ENCODE results near the gene FBXO45. TPM values are rescaled to one million over a fixed set of nuclear protein-coding genes. Genes with fewer than 3 reads are reported as not detected.
"Not testable (repeated sequence)": the region's sequence is repeated elsewhere in the genome, so short reads cannot be mapped to it uniquely, and the experiment has no call there.

Gene FBXO45
- total RNA-seq, 1 donor from 2014 or later: 8.2 TPM

DNA sequence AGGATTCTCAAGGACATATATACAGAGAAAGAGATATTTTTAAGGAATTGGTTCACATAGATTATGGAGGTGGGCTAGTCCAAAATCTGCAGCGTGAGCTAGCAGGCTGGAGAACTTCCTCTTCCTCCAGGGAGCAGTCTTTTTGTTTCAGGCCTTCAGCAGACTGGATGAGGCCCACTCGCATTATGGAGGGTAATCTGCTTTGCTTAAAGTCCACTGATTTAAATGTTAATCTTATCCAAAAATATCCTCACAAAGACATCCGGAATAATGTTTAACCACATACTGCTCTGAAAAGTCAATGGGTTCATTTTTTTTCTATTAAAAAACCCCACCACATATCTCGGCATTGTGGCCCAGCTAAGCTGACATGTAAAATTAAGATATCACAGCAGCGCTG is 48.8 kb downstream of the FBXO45 start:
- H3K27ac Mint-ChIP-seq (ENCODE audit: unreplicated experiment): no peak overlapping the region
- no peaks in the 10 kb centered on the region for H3K9me3 Mint-ChIP-seq (ENCODE audit: unreplicated experiment)
- no peaks in the 10 kb centered on the region for H3K27me3 Mint-ChIP-seq (ENCODE audit: unreplicated experiment)

DNA sequence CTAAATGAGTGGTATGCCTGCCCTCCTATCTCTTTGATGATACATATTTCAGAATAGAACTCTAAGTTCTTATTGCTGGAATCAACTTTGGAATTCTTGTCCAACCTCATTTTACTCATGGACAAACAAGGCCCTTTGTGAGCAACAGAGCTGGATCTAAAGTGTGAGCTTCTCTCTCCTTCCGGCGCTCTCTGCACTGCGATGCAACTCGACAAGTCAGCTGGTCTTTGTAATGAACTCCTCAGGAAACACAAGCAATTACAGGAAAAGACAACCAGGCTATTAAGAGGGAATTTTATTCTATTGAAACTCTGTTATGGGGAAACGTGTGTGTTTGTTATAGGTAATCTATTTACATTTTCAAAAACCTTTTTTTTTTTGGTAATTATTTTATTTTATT is 50.8 kb downstream of the FBXO45 start:
- H3K36me3 Mint-ChIP-seq (ENCODE audit: unreplicated experiment): no peaks in the 10 kb centered on the region
- no peaks in the 10 kb centered on the region for H3K9me3 Mint-ChIP-seq (ENCODE audit: unreplicated experiment)
- DNase-seq (ENCODE audit: extremely low spot score, unreplicated experiment): no peak
- H3K27ac Mint-ChIP-seq (ENCODE audit: unreplicated experiment): no peak overlapping the region
- no peak overlapping the region for H3K4me3 Mint-ChIP-seq (ENCODE audit: unreplicated experiment)
- H3K4me1 Mint-ChIP-seq (ENCODE audit: unreplicated experiment): peaks cover 8% of the 10 kb centered on the region
- H3K27me3 Mint-ChIP-seq (ENCODE audit: unreplicated experiment): peaks cover 1% of the 10 kb centered on the region
- TF ChIP-seq, protein P1, sequence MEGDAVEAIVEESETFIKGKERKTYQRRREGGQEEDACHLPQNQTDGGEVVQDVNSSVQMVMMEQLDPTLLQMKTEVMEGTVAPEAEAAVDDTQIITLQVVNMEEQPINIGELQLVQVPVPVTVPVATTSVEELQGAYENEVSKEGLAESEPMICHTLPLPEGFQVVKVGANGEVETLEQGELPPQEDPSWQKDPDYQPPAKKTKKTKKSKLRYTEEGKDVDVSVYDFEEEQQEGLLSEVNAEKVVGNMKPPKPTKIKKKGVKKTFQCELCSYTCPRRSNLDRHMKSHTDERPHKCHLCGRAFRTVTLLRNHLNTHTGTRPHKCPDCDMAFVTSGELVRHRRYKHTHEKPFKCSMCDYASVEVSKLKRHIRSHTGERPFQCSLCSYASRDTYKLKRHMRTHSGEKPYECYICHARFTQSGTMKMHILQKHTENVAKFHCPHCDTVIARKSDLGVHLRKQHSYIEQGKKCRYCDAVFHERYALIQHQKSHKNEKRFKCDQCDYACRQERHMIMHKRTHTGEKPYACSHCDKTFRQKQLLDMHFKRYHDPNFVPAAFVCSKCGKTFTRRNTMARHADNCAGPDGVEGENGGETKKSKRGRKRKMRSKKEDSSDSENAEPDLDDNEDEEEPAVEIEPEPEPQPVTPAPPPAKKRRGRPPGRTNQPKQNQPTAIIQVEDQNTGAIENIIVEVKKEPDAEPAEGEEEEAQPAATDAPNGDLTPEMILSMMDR (IDR thresholded peaks at IDR 0.05): no peak

More for the DNA sequence above, 48.8 kb downstream of the FBXO45 start:
- Mint-ChIP-seq H3K4me1 (ENCODE audit: unreplicated experiment) (peaks cover 8% of the 10 kb centered on the region), H3K36me3 (ENCODE audit: unreplicated experiment) (no peaks in the 10 kb centered on the region), H3K4me3 (ENCODE audit: unreplicated experiment) (no peak overlapping the region)
- TF ChIP-seq, protein P1 (IDR thresholded peaks at IDR 0.05): no peak
- DNase-seq (ENCODE audit: extremely low spot score, unreplicated experiment): no peak

DNA sequence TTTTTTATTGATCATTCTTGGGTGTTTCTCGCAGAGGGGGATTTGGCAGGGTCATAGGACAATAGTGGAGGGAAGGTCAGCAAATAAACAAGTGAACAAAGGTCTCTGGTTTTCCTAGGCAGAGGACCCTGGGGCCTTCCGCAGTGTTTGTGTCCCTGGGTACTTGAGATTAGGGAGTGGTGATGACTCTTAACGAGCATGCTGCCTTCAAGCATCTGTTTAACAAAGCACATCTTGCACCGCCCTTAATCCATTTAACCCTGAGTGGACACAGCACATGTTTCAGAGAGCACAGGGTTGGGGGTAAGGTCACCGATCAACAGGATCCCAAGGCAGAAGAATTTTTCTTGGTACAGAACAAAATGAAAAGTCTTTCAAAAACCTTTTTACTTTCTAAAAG is 51.2 kb downstream of the FBXO45 start:
- H3K4me1 Mint-ChIP-seq (ENCODE audit: unreplicated experiment); H3K4me3 Mint-ChIP-seq (ENCODE audit: unreplicated experiment); H3K9me3 Mint-ChIP-seq (ENCODE audit: unreplicated experiment); DNase-seq (ENCODE audit: extremely low spot score, unreplicated experiment); H3K27ac Mint-ChIP-seq (ENCODE audit: unreplicated experiment); H3K36me3 Mint-ChIP-seq (ENCODE audit: unreplicated experiment); H3K27me3 Mint-ChIP-seq (ENCODE audit: unreplicated experiment): not testable (repeated sequence)

DNA sequence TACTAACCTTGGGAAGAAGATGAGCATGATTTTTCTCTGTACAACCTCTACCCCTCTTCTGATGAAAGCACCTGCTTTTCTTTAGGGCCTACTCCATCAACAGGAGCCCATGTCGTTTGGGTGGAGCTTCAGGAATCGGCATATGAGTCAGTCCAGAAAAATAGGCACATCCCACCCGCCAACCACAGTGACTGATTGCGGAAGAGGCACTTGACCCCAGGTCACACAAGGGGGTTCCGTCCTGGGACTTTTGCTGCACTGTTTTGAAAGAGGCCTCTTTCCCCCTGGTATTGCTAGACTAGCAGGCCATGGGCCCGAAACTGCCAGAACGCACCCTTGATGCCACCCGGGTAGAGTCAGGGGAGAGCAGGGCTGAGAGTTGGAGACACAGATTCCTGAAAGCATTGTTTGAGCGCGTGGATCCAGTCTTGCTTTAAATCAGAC is 51.7 kb downstream of the FBXO45 start:
- no peak for DNase-seq (ENCODE audit: extremely low spot score, unreplicated experiment)
- no peaks in the 10 kb centered on the region for H3K9me3 Mint-ChIP-seq (ENCODE audit: unreplicated experiment)
- no peak overlapping the region for H3K4me3 Mint-ChIP-seq (ENCODE audit: unreplicated experiment)
- H3K27me3 Mint-ChIP-seq (ENCODE audit: unreplicated experiment): peaks cover 11% of the 10 kb centered on the region
- H3K27ac Mint-ChIP-seq (ENCODE audit: unreplicated experiment): peak overlapping the region; percentile 15
- peaks cover 8% of the 10 kb centered on the region for H3K4me1 Mint-ChIP-seq (ENCODE audit: unreplicated experiment)
- TF ChIP-seq, protein P1 (IDR thresholded peaks at IDR 0.05): no peak
- H3K36me3 Mint-ChIP-seq (ENCODE audit: unreplicated experiment): no peaks in the 10 kb centered on the region

DNA sequence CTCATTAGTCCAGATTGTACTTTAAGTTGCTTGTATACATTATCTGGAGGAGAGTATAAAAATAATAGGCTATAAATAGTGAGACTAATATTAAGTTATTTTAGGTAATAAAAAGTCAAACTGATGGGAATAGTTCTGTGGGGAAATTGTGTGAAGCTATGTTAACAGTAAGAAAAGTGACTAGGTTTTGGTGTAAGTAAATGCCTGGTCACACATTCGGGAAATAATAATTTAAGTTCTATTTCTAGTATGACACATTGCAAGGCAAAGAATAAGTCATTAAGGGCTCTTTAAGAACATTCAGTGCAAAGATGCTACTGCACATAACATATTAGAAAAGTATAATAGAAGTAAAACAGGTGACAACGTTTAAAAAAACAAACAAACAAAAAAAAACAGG is 52.2 kb downstream of the FBXO45 start:
- H3K4me3 Mint-ChIP-seq (ENCODE audit: unreplicated experiment): no peak overlapping the region
- H3K9me3 Mint-ChIP-seq (ENCODE audit: unreplicated experiment): no peaks in the 10 kb centered on the region
- peaks cover 8% of the 10 kb centered on the region for H3K4me1 Mint-ChIP-seq (ENCODE audit: unreplicated experiment)
- DNase-seq (ENCODE audit: extremely low spot score, unreplicated experiment): no peak
- H3K27me3 Mint-ChIP-seq (ENCODE audit: unreplicated experiment): peaks cover 14% of the 10 kb centered on the region
- no peaks in the 10 kb centered on the region for H3K36me3 Mint-ChIP-seq (ENCODE audit: unreplicated experiment)
- TF ChIP-seq, protein P1 (IDR thresholded peaks at IDR 0.05): no peak
- peak overlapping the region; percentile 15 for H3K27ac Mint-ChIP-seq (ENCODE audit: unreplicated experiment)

DNA sequence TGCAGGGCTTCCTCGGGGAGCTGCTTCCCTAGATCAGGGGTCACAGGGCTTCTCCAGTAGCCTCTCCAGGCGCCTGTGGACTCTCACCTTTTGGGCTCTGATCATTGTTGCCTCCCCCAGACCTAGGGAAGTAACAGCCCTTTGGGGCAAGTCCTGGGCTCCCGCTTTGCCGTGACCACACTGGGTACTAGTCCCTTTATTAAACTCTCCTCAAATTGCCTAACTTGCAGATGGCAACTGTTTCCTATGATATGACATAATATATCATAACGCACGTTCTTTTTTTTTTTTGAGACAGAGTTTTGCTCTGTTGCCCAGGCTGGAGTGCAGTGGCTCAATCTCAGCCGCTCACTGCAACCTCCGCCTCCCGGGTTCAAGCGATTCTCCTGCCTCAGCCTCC is 53.2 kb downstream of the FBXO45 start:
- DNase-seq (ENCODE audit: extremely low spot score, unreplicated experiment): no peak
- Mint-ChIP-seq H3K36me3 (ENCODE audit: unreplicated experiment) (no peaks in the 10 kb centered on the region), H3K4me1 (ENCODE audit: unreplicated experiment) (peaks cover 8% of the 10 kb centered on the region), H3K27me3 (ENCODE audit: unreplicated experiment) (peaks cover 14% of the 10 kb centered on the region), H3K4me3 (ENCODE audit: unreplicated experiment) (no peak overlapping the region), H3K27ac (ENCODE audit: unreplicated experiment) (no peak overlapping the region), H3K9me3 (ENCODE audit: unreplicated experiment) (no peaks in the 10 kb centered on the region)
- TF ChIP-seq, protein P1 (IDR thresholded peaks at IDR 0.05): no peak
